ENCODE measurements around the gene PEX5L. TPM values are rescaled to one million over a fixed set of nuclear protein-coding genes. Genes with fewer than 3 reads are reported as not detected.
A peak's percentile ranks its signal among the peaks of the same experiment; 100 is the strongest.

The PEX5L gene
- total RNA-seq, 6 experiments from 2014 or later = 0.09 to 0.28 (median 0.11) TPM; not detected in 1

DNA sequence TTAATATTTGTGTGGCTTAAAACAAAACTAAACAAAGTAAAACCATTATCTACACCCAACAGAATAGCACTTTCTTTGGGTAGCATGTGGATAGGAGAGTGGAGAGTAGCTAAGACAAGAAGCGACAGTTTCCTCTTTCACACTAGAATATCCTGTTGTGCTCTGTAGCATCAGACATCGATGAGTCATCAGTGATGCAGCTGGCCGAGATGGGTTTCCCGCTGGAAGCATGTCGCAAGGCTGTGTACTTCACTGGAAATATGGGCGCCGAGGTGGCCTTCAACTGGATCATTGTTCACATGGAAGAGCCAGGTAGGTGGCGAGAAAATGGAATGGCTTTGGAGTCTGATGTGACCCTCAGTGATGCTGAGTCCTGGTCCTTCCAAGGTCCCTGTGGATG, 275.8 kb downstream of the PEX5L start:
- no peak for TF ChIP-seq CTCF (IDR thresholded peaks at IDR 0.05)
- DNase-seq = peak; percentile 31
- Mint-ChIP-seq H3K36me3 (ENCODE audit: low read depth) (peaks cover 31% of the 10 kb centered on the region), H3K4me3 (no peak overlapping the region), H3K4me1 (ENCODE audit: low read depth) (peaks cover 29% of the 10 kb centered on the region), H3K27me3 (ENCODE audit: insufficient read depth) (no peaks in the 10 kb centered on the region; the same call in 1 of the 2 replicates), H3K27ac (no peak overlapping the region), H3K9me3 (no peaks in the 10 kb centered on the region)

DNA sequence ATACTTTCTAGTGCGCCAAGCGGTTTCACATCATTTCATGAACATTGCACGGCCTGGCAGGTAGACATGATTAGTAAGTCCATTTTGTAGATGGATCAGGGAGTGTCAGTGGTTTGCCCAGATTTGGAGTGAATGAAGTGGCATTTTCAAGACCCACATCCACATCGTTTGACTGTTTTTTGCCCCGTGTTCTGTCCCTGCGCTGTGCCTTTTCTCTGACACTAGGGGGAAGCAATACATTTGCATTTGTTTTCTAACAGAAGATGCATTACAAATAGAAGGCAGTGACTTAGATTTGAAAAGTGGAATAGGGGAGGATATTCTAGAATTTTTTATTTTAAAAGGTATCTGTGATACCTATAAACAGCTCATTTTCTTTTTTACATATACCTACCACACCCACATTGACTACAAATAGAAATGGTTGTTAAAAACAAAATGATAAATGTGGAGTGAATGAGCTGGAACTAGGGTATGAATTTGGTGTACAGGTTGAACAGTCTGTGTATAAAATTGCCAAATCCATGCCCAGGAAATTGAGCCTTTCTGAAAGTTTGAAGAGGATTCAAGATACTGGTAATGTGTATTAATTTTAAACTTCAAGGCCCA, 285.9 kb downstream of the PEX5L start:
- Mint-ChIP-seq H3K4me1 (ENCODE audit: low read depth) (no peaks in the 10 kb centered on the region), H3K4me3 (no peak overlapping the region), H3K27ac (no peak overlapping the region), H3K9me3 (no peaks in the 10 kb centered on the region), H3K27me3 (ENCODE audit: insufficient read depth) (no peaks in the 10 kb centered on the region), H3K36me3 (ENCODE audit: low read depth) (peaks cover 8% of the 10 kb centered on the region)
- peak; percentile 81 for TF ChIP-seq CTCF (IDR thresholded peaks at IDR 0.05)
- peak; percentile 33 for DNase-seq

DNA sequence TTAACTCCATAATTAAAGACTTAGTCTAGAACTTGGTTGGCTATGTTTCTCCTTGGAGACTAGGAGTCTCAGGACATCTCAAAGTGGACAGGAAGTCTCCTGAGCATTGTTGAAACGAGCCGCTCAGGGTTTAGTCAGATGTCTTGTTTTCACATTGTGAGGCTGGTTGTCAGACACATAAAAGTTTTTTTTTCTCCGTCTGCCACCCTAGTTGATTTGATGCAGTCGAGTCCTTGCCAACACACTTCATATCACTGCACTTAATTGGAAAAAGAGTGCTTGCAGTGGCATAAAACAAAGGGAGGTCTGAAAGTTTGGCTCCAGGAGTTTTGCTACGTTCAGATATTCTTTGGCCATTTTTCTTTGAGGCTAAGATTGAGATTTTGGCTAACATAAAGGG, 291.0 kb downstream of the PEX5L start:
- Mint-ChIP-seq H3K27me3 (ENCODE audit: insufficient read depth) (no peaks in the 10 kb centered on the region), H3K4me1 (ENCODE audit: low read depth) (peaks cover 6% of the 10 kb centered on the region; the same call in 1 of the 2 replicates), H3K4me3 (no peak overlapping the region), H3K36me3 (ENCODE audit: low read depth) (peaks cover 13% of the 10 kb centered on the region; the same call in 1 of the 2 replicates), H3K9me3 (no peaks in the 10 kb centered on the region), H3K27ac (no peak overlapping the region)
- no peak for TF ChIP-seq CTCF (IDR thresholded peaks at IDR 0.05)
- DNase-seq = no peak

GRCh38 chr3:179745079-179745478, 291.7 kb downstream of the PEX5L start:
- H3K4me1 Mint-ChIP-seq (ENCODE audit: low read depth) = peaks cover 6% of the 10 kb centered on the region; the same call in 1 of the 2 replicates
- H3K27ac Mint-ChIP-seq = no peak overlapping the region
- no peak for TF ChIP-seq CTCF (IDR thresholded peaks at IDR 0.05)
- no peak for DNase-seq
- H3K27me3 Mint-ChIP-seq (ENCODE audit: insufficient read depth) = no peaks in the 10 kb centered on the region
- H3K9me3 Mint-ChIP-seq = no peaks in the 10 kb centered on the region
- no peak overlapping the region for H3K4me3 Mint-ChIP-seq
- H3K36me3 Mint-ChIP-seq (ENCODE audit: low read depth) = peaks cover 13% of the 10 kb centered on the region; the same call in 1 of the 2 replicates
